ENCODE results near the gene SUV39H2. TPM values are rescaled to one million over a fixed set of nuclear protein-coding genes. Genes with fewer than 3 reads are reported as not detected.
A peak's percentile ranks its signal among the peaks of the same experiment; 100 is the strongest.
"Not testable (repeated sequence)": the region's sequence is repeated elsewhere in the genome, so short reads cannot be mapped to it uniquely, and the experiment has no call there.

Gene SUV39H2
- total RNA-seq, 1 experiment from 2014 or later = 16.0 TPM

- CTCF ChIA-PET = not testable (repeated sequence)
These were observed 64.3 kb downstream of the SUV39H2 start for GRCh38 chr10:14942950-14943338.

GRCh38 chr10:14945108-14945507 is 66.4 kb downstream of the SUV39H2 start:
- Mint-ChIP-seq H3K36me3 (ENCODE audit: insufficient read depth, unreplicated experiment) (peaks cover 38% of the 10 kb centered on the region), H3K9me3 (ENCODE audit: unreplicated experiment) (no peaks in the 10 kb centered on the region), H3K4me3 (ENCODE audit: unreplicated experiment) (no peak overlapping the region), H3K27me3 (ENCODE audit: insufficient read depth, unreplicated experiment) (no peaks in the 10 kb centered on the region), H3K27ac (ENCODE audit: low read depth, unreplicated experiment) (peak overlapping the region; percentile 42), H3K4me1 (ENCODE audit: insufficient read depth, unreplicated experiment) (peaks cover 5% of the 10 kb centered on the region)
- no TSS peak for BruUV-seq (replicated peaks)
- no peak for TF ChIP-seq CTCF (IDR thresholded peaks at IDR 0.05; ENCODE audit: unreplicated experiment)
- ChIA-PET POLR2A (interaction anchor here (0.5 to 1.4 kb wide), 3 partner anchors 9 to 1286 kb away, joined by 3 read pairs; partner anchors contain the start of gene DCLRE1C), CTCF (interaction anchor here (0.6 to 0.7 kb wide), 3 partner anchors 17 to 1632 kb away, joined by 3 to 4 read pairs (median 3); no protein-coding TSS in a partner anchor)
- DNase-seq (ENCODE audit: unreplicated experiment) = peak; percentile 36
- intact Hi-C loops (cut with micrococcal nuclease) = loop anchor here (2.0 kb wide), 1 partner anchor 66 kb away; the partner anchor contains the start of gene SUV39H2

More at GRCh38 chr10:14942950-14943338, 64.3 kb downstream of the SUV39H2 start:
- H3K4me1 Mint-ChIP-seq (ENCODE audit: insufficient read depth, unreplicated experiment); DNase-seq (ENCODE audit: unreplicated experiment); H3K9me3 Mint-ChIP-seq (ENCODE audit: unreplicated experiment); H3K27ac Mint-ChIP-seq (ENCODE audit: low read depth, unreplicated experiment); BruUV-seq (replicated peaks); intact Hi-C loops (cut with micrococcal nuclease); H3K27me3 Mint-ChIP-seq (ENCODE audit: insufficient read depth, unreplicated experiment); H3K4me3 Mint-ChIP-seq (ENCODE audit: unreplicated experiment): not testable (repeated sequence)
- POLR2A ChIA-PET = interaction anchor here (0.7 kb wide), 1 partner anchor 9 kb away, joined by 3 read pairs; no protein-coding TSS in a partner anchor
- H3K36me3 Mint-ChIP-seq (ENCODE audit: insufficient read depth, unreplicated experiment) = peaks cover 44% of the 10 kb centered on the region

GRCh38 chr10:14947268-14947667 is 68.6 kb downstream of the SUV39H2 start:
- H3K27ac Mint-ChIP-seq (ENCODE audit: low read depth, unreplicated experiment) = no peak overlapping the region
- no peak for DNase-seq (ENCODE audit: unreplicated experiment)
- no peak for TF ChIP-seq CTCF (IDR thresholded peaks at IDR 0.05; ENCODE audit: unreplicated experiment)
- intact Hi-C loops (cut with micrococcal nuclease) = no loop called here
- no peak overlapping the region for H3K4me3 Mint-ChIP-seq (ENCODE audit: unreplicated experiment)
- ChIA-PET POLR2A (interaction anchor here (0.5 kb wide), 1 partner anchor 1136 kb away, joined by 3 read pairs; no protein-coding TSS in a partner anchor), CTCF (interaction anchor here (1.3 kb wide), 1 partner anchor 136 kb away, joined by 3 read pairs; no protein-coding TSS in a partner anchor)
- no peaks in the 10 kb centered on the region for H3K9me3 Mint-ChIP-seq (ENCODE audit: unreplicated experiment)
- peaks cover 35% of the 10 kb centered on the region for H3K36me3 Mint-ChIP-seq (ENCODE audit: insufficient read depth, unreplicated experiment)
- no TSS peak for BruUV-seq (replicated peaks)
- H3K27me3 Mint-ChIP-seq (ENCODE audit: insufficient read depth, unreplicated experiment) = no peaks in the 10 kb centered on the region
- peaks cover 5% of the 10 kb centered on the region for H3K4me1 Mint-ChIP-seq (ENCODE audit: insufficient read depth, unreplicated experiment)

GRCh38 chr10:14949291-14949690 is 70.6 kb downstream of the SUV39H2 start:
- POLR2A ChIA-PET = interaction anchor here (0.9 to 2.1 kb wide), 2 partner anchors 10 to 11 kb away, joined by 3 to 4 read pairs; partner anchors contain the start of gene MEIG1
- no peaks in the 10 kb centered on the region for H3K27me3 Mint-ChIP-seq (ENCODE audit: insufficient read depth, unreplicated experiment)
- no peak overlapping the region for H3K4me3 Mint-ChIP-seq (ENCODE audit: unreplicated experiment)
- TF ChIP-seq CTCF (IDR thresholded peaks at IDR 0.05; ENCODE audit: unreplicated experiment) = no peak
- CTCF ChIA-PET = interaction anchor here (0.7 to 0.8 kb wide), 2 partner anchors 46 to 472 kb away, joined by 3 read pairs; no protein-coding TSS in a partner anchor
- H3K27ac Mint-ChIP-seq (ENCODE audit: low read depth, unreplicated experiment) = no peak overlapping the region
- BruUV-seq (replicated peaks) = no TSS peak
- H3K36me3 Mint-ChIP-seq (ENCODE audit: insufficient read depth, unreplicated experiment) = peaks cover 18% of the 10 kb centered on the region
- no peaks in the 10 kb centered on the region for H3K9me3 Mint-ChIP-seq (ENCODE audit: unreplicated experiment)
- H3K4me1 Mint-ChIP-seq (ENCODE audit: insufficient read depth, unreplicated experiment) = peaks cover 11% of the 10 kb centered on the region
- DNase-seq (ENCODE audit: unreplicated experiment) = no peak
- intact Hi-C loops (cut with micrococcal nuclease) = no loop called here

Measured in MCF 10A (cell line).